IMR-90 (cell line): ENCODE measurements around the gene ERC2.

Experiments used
- CTCF ChIP-seq: conservative IDR thresholded peaks from 2 replicates; pipeline ENCODE4 v1.5.1; 2012; ENCODE audit warnings: mild to moderate bottlenecking, low read depth, low read length, improper control_type of control experiment
- FOS ChIP-seq: fragments of 150-350 bp; IDR thresholded peaks from 2 replicates; pipeline ENCODE4 v1.6.1; 2016; ENCODE audit warnings: low read depth, low read length
- MAZ ChIP-seq: IDR thresholded peaks from 2 replicates; pipeline ENCODE4 v1.6.1; 2012; ENCODE audit warnings: low read depth, mild to moderate bottlenecking, low read length, improper control_type of control experiment, moderate library complexity, borderline replicate concordance
- POLR2A ChIP-seq: IDR thresholded peaks from 2 replicates; pipeline ENCODE4 v1.6.1; 2012; ENCODE audit warnings: mild to moderate bottlenecking, low read depth, low read length
- USF2 ChIP-seq: fragments of 150-350 bp; IDR thresholded peaks from 2 replicates; pipeline ENCODE4 v1.6.1; 2017; ENCODE audit warnings: mild to moderate bottlenecking, antibody characterized with exemption, low read length, low read depth

- TF ChIP-seq CTCF = no peak
- TF ChIP-seq FOS = no peak
- no peak for TF ChIP-seq USF2
- TF ChIP-seq POLR2A = no peak
- TF ChIP-seq MAZ = no peak
These were observed 466.3 kb downstream of the ERC2 start for GRCh38 chr3:56001991-56002390.
